ENCODE data around the gene HECW1.
A peak's percentile ranks its signal among the peaks of the same experiment; 100 is the strongest.

HECW1 gene

DNA sequence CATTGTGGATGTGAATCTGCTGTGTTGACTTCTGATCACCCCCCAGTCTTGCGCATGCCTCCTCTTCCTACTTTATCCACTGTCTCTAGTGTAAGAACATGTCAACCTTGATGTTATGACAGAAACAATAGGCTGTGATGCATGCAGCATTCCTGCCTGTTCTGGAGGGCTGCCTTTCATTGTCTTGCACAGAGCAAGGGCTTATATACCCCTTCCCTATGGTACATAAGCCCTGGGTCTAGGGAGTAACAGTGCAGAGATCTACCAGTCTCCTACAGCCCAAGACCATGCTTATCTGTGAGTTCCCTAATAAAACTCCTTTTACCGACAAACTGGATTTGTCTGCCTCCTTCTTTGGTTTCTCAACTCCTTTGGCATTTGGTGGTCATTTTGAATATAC is 293.5 kb downstream of the HECW1 start:
- no peak for DNase-seq (ENCODE audit: low read depth in 3 of 3, low spot score in 1 of 3)

DNA sequence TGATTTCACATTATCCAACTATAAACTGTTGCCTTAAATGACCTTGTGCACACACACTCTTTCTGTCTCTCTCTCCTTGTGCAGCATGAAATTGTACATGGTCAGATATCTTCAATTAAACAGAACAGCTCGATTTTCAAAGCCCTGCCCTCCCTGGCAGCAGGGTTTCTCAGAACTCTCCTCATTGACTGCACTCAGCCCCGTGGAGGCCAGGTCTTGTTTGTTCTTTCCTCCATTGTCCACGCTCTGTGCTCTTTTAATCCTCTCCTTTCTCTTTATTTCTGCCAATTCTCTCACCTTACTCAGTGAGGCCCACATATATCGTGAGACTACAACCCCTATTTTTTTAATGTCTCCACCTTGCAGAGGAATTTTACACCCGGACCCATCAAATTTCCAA is 294.5 kb downstream of the HECW1 start:
- DNase-seq (ENCODE audit: low read depth in 3 of 3, low spot score in 1 of 3): no peak

DNA sequence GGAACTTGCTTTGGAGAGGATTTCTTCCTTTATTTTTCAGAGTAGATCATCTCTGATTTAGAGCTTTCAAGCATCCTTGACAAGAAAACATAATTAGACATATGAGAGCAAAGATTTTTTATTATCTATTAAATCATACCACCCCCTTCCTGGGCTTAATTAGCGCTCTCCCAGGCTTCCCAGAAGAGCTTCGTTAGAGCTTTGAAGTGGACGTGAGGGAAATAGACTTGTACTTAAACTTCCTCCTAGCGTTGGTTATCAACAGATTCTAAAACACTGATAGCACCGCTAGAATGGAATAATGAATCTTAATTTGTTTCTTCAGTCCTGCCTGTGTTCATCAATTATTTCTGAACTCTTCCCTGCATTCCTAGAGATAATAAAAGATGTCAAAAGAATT is 296.5 kb downstream of the HECW1 start:
- no peak for DNase-seq (ENCODE audit: low read depth in 3 of 3, low spot score in 1 of 3)

DNA sequence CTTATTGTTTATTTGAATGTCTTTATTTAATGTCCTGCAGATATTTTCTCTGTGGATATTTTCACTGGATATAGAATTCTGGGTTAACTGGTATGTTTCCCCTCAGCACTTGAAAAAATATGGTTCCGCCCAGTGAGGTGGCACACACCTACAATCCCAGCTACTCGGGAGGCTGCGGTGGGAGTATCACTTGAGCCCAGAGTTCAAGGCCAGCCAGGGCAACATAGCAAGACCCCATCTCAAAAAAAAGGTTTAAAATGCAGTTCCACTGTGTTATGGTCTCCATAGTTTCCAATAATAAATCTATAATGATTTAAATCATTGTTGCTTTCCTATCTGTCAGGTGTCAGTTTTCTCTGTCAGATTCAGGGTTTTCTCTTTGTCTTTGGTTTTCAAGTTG is 305.0 kb downstream of the HECW1 start:
- no peak for DNase-seq (ENCODE audit: low read depth in 3 of 3, low spot score in 1 of 3)

DNA sequence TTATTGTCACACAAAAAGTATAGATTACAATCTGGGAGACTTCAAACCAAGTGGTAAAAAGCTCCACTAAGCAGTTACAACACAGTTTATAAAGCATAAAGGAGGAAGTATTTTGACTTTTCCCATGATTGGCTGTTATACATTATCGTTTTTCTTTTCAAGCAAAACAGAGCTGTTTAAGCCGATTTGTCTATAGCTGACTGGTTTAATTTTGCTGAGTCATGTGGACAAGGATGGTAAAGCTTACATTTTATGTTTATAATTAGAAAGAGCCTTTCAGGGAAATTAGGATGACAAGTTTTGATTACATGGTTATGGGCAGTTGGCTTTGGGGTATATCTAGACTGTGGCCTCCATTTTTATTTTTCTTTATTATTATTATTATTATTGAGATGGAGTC is 318.0 kb downstream of the HECW1 start:
- DNase-seq (ENCODE audit: low read depth in 3 of 3, low spot score in 1 of 3): no peak

DNA sequence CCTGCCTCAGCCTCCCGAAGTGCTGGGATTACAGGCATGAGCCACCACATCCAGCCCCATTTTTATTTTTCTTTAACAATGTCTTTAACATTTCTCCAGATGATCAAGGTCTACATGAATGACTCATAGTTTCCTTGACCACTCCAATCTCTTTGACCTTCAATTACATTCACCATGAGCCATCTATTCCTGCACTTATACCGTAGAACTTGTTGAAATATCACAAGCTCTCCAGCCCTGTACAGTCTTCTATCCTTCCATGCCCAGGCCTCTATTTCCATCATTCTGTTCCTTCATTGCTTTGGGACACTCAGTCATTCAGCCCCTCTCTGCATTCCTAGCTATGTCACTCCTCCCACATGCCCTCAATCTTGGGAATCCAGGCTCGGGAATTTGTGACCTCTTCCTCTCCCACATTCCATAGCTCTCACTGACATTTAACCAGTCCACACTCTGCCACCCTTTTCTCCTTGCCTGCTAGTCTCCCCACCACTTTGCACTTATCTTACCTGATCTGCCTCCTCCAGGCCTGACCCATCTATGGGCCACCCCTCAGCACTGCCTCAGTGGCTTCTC is 318.7 kb downstream of the HECW1 start:
- DNase-seq (ENCODE audit: low read depth in 3 of 3, low spot score in 1 of 3): no peak

DNA sequence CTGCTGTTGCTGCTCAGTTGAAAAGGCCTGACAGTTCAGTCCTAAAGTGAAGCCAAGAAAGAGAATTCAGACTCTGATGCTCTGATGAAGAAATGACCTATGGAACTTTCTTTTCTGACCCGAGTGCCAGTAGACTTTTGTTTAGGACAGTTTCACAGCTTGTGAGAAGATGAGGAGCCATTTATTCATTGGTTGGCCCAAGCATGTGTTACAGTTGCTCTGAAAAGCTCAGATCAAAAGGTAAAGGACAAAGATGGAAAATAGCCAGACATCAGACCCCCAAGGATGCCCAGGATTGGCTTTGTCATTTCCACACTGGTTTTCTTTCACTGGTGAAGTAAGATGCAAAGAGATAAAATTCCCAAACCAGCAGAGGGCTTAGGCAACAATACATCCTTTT is 321.2 kb downstream of the HECW1 start:
- DNase-seq (ENCODE audit: low read depth in 3 of 3, low spot score in 1 of 3): no peak

DNA sequence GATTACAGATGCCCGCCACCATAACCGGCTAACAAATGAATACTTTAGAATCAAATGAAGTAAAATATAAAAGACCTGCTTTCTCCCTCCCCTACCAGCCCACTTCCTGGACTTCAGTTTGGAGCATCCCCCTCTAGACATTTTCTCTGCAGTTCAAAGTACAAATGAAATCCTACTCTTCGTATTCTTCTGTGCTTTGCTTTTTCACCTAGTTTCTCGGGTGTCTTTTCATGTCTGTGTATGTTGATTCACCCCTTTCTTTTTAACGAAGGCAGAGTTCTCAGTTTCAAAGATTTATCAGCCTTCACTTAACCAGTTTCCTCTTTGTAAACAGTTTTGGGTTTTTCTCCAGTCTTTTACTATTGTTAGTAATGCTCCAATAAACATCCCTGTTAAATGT is 324.6 kb downstream of the HECW1 start:
- no peak for DNase-seq (ENCODE audit: low read depth in 3 of 3, low spot score in 1 of 3)

DNA sequence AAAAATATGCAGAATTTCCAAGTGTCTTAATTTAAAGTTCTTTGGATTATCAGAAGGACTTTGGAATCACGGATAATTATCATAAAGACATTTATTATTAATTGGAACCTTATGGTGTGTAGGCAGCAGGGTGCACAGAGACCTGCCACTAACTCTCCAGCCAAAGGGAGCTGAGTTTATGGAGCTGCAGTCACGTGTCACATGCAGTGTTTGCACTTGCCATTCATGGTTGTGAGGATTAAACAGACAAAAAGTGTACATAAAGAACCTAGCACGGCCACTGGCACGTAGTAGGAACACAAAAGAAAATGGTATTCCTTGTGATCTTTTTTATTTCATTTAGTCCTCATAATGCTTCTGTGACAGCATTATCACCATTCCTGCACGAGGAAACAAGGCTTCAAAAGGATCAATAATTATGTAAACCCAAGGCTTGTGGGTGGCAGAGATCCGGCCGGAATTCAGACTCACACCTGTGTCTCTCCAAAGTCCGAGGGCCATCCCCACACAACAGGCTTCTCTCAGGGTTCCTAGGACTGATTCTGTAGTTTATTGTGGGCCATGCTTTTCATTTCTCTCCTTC is 326.5 kb downstream of the HECW1 start:
- DNase-seq (ENCODE audit: low read depth in 3 of 3, low spot score in 1 of 3): no peak

DNA sequence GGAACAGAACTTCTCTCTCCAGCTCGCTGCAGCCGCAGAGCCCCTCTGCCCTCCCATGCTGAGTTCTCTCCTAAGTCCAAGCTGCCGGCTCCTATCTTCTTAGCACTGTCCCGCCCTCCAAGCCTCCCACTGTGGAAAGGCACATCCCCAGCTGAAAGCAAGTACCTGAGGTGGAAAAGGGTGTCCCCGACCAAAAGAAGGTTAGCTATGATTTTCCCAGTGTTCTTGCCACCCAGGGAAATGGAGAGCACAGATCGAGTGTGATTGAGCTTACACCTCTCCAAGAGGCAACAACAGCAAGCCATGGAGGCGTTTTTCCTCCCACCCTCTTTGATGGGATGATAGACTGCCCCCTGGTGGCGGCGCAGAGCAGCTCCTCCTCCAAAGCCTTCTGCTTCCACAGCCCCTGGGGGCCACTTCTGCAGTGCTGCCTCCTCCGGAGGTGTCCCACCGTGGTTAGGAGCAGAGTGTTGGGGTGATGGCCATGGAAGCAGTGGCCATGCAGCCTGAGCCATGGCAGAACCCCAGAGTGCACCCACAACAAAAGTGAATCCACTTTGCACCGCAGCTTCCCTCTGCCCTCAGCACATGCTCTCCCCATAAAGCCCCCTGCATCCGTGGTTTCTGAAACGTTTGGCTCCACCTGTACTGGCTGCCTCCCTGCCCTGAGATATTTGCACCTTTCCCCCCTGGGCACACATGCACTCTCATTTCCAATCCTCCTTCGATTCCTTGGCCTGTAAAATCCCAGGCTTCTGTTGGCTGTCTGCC is 327.4 kb downstream of the HECW1 start:
- peak in 2 of 3 donors; percentile 6 to 31 for DNase-seq (ENCODE audit: low read depth in 3 of 3, low spot score in 1 of 3)

DNA sequence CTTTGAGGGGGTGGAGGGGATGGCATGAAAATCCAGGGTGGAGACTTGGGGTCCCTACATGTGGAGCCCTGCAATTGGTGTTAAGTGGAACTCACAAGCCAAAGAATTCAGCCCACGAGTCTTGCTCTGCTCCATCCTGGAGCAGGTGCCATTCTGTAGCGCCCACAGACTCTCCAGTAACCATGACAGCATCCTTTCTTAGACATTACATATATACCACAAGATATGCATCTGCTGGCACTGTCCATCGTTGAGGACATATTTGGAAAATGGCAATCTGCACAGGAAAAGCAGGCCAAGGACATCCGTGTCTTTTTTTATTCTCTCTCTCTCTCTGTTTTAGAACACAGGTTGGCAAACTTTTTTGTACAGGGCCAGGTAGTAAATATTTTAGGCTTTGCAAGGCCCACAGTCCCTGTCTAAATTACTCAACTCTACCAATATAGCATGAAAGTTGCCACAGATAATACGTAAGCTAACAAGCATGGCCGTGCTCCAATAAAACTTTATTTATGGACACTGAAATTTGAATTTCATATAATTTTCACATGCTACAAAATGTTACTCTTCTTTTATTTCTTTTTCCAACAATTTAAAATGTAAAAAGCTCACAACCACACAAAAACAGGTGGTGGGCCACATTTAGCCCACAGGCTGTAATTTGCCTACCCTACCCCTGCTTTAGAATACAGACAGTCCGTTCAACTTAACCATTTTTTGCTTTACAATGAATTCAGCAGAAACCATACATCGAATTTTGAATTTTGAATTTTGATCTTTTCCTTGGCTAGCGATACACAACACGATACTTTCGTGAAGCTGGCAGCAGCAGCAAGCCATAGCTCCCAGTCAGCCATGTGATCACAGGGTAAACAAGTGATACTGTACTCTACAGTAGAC is 329.0 kb downstream of the HECW1 start:
- no peak for DNase-seq (ENCODE audit: low read depth in 3 of 3, low spot score in 1 of 3)

DNA sequence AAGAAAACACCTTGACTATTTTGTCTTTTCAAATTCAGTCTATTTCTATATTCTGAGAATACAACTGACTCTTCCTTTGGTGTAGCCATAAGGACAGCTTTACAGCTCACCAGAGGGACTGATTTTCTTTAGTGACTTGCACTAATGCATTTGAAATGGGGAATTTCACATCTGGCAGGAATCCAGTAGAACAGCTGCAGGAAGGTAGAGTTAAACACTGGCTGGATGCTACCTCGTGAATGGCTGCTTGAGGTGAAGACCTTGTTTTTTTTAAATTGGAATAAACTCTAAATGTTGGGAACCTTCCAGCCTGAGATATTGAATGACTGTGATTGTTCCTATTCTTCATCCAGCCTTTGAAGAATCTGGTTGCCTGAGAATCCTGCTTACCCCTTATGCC is 330.9 kb downstream of the HECW1 start:
- no peak for DNase-seq (ENCODE audit: low read depth in 3 of 3, low spot score in 1 of 3)

DNA sequence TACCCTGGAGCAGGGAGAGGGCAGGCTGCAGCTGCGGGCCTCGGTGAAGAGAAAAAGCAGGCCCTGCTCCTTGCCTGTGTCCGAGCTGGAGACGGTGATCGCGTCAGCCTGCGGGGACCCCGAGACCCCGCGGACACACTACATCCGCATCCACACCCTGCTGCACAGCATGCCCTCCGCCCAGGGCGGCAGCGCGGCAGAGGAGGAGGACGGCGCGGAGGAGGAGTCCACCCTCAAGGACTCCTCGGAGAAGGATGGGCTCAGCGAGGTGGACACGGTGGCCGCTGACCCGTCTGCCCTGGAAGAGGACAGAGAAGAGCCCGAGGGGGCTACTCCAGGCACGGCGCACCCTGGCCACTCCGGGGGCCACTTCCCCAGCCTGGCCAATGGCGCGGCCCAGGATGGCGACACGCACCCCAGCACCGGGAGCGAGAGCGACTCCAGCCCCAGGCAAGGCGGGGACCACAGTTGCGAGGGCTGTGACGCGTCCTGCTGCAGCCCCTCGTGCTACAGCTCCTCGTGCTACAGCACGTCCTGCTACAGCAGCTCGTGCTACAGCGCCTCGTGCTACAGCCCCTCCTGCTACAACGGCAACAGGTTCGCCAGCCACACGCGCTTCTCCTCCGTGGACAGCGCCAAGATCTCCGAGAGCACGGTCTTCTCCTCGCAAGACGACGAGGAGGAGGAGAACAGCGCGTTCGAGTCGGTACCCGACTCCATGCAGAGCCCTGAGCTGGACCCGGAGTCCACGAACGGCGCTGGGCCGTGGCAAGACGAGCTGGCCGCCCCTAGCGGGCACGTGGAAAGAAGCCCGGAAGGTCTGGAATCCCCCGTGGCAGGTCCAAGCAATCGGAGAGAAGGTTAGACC is 332.5 kb downstream of the HECW1 start:
- no peak for DNase-seq (ENCODE audit: low read depth in 3 of 3, low spot score in 1 of 3)

DNA sequence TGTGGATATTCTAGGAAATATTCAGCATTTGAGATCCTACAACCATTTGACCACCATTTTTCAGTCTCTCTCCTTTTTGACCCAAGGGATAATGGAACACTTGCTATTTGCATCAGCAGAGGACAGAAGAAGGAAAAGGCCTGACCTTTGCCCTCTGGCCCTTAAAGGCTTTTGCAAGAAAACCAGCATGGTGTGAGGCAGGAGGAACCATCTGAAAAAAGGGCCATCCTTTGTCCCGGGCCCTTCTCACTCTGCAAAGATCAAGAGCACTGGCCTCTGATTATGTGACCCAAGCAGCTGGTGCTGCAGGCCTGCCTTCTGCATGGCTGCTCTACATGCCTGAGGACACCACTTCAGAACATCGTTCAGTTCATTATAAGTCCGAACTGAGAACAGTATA is 337.1 kb downstream of the HECW1 start:
- no peak for DNase-seq (ENCODE audit: low read depth in 3 of 3, low spot score in 1 of 3)

DNA sequence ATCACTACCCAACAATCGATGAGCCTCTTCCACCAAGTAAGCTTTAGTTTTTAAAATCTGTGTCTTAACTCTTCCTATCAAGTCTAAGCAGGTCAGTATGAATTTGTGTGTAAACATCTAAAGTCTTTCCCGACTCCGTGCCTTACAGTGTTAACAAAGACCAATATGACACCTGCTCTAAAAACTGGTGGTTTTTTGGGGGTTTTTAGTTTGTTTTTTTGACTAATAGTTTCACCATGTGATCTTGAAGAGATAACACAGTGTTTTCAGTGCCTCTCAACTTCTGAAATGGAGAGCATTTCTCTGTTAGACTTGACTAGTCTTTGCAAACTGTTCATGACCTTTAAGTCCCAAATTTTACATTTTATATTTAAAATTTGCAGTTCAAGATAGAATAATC is 338.4 kb downstream of the HECW1 start:
- no peak for DNase-seq (ENCODE audit: low read depth in 3 of 3, low spot score in 1 of 3)

DNA sequence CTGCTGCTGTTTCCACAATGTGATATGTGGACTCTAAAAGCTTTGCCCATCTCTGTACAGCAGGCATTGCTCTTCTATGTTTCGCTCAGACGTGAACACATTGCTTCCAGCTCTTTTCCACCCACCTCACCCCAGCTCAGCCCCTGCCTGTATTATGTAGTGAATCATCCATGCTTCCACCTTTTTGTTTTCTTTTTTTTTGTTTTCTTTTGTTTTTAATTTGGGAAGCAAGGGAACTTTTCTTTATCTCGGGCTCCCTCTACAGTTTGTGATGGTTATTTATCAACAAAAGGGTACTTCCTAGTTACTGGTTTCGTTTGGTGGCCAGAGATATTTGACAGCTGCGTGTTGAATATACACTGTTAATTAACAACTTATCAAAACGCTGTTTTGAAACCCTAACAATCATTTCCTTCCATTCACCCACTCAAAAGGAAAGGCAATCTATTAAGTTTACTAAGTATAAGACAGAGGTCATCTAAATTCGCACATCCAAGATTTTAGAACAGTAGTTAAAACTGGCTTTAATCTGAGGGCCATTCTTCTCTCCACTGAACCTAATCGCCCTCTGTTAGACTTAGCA is 342.6 kb downstream of the HECW1 start:
- no peak for DNase-seq (ENCODE audit: low read depth in 3 of 3, low spot score in 1 of 3)

DNA sequence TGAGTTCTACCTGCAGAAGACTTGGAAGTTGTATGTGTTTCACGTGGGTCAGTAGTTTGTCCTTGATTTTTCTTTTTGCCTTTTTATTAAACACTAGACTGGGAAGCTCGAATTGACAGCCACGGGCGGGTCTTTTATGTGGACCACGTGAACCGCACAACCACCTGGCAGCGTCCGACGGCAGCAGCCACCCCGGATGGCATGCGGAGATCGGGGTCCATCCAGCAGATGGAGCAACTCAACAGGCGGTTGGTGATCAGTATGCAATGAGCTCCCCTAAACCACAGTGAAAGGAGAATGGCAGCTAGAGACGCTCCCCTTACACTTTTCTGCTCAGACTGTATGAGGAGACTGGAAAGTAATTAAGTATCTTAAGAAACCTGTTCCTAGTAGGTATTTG is 343.8 kb downstream of the HECW1 start:
- DNase-seq (ENCODE audit: low read depth in 3 of 3, low spot score in 1 of 3): no peak

DNA sequence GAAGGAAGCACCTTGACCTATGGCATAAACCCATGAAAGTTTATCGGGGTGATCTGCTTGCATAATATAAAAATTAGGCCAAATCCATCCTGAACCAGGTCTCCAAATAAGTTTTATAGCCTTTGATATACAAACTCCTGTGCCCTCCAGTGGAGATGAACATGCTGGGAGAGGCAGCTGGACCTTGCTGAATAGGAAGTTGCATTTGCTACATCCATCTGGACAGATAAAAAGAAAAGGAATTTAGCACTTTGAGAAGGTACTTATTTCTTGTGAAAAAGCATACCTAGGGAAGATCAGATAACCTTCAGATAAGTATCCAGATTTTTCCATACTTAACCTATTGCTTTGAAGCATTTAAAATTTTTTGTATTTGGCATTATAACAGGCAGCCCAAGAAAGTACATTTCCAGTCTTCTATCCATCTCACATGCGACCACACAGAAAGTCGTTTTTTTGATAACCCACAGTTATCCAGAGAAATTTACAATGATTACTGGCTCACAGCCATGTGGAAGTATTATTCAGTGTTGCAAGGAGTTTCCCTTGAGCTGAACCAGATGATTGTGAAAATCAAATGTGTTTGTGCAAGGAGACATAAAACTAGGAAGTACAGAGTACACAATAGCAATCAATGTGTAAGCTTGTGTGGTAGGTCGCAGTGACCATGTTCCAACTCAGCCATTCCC is 346.0 kb downstream of the HECW1 start:
- DNase-seq (ENCODE audit: low read depth in 3 of 3, low spot score in 1 of 3): no peak

DNA sequence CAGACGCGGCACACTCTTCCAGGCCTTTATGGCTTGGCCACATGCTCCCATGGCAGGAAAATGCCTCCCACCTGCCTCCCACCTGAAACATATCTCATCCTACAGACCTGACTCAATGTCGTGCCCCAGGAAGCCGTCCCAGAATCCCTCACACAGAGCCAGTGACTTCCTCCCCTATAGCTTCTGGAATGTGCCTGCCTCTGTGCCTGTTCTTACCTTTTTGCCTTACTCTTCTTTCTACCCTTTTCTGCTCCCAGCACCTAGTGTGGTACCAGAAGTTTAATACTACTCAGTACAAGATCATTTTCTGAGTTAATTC is 346.5 kb downstream of the HECW1 start:
- no peak for DNase-seq (ENCODE audit: low read depth in 3 of 3, low spot score in 1 of 3)

DNA sequence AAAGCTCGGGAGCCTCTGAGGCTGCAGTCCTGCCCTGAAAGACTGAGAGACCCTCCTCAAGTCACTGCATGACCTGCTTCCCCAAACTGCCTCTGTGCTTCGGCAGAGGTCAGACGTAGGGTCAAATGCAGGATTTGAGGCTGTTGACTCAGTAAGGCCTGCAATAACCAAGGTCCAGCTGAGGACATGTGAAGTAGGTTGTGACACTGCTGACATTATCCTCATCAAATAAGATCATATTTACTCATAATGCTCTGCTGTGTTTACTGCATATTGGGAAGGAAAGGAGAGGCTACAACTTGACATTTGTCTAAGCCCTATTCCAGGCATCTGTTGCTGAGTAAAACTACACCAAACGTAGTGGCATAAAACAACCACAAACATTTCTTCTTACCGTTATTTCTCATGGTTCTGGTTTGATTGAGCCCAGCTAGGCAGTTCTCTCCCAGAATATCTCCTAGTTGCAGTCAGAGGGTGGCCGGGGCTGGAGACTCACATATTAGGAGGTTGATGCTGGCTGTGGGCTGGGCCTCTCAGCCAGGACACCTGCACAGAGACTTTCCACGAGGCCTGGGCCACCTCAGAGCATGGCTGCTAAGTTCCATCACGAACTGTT is 348.4 kb downstream of the HECW1 start:
- DNase-seq (ENCODE audit: low read depth in 3 of 3, low spot score in 1 of 3): no peak

Data from stimulated activated CD4-positive, alpha-beta T cell treated with anti-CD3 and anti-CD28 coated beads, TNF-alpha, amount 100 ng/mL, for 1 hour (primary cell).